ENCODE data around the gene GJC3.
"Not testable (repeated sequence)": the region's sequence is repeated elsewhere in the genome, so short reads cannot be mapped to it uniquely, and the experiment has no call there.

The GJC3 gene, protein sequence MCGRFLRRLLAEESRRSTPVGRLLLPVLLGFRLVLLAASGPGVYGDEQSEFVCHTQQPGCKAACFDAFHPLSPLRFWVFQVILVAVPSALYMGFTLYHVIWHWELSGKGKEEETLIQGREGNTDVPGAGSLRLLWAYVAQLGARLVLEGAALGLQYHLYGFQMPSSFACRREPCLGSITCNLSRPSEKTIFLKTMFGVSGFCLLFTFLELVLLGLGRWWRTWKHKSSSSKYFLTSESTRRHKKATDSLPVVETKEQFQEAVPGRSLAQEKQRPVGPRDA

DNA sequence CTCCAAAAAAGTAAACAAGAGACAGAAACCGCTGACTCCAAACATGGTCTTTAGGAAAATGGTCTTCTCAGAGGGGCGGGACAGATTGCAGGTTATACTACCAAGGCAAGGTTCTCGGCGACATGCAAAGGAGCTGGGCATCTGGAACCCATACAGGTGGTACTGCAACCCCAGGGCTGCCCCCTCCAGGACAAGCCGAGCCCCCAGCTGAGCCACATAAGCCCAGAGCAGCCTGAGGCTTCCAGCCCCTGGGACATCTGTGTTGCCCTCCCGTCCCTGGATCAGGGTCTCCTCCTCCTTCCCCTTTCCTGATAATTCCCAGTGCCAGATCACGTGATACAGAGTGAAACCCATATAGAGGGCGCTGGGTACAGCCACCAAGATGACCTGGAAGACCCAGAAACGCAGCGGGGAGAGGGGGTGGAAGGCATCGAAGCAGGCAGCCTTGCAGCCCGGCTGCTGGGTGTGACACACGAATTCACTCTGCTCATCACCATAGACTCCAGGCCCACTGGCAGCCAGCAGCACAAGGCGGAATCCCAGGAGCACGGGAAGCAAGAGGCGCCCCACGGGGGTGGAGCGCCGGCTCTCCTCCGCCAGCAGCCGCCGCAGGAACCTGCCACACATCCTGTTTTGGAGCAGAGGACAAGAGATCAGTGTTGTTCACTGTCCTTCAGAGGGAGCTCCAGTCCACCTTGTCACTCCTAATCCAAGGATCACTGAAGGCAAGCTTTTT, at the start of gene GJC3:
TSS of gene GJC3 (minus strand) at position 627 of the 736 bp plus-strand sequence. CDS start at position 627, 0 bp downstream.
- peak; percentile 36 for DNase-seq

DNA sequence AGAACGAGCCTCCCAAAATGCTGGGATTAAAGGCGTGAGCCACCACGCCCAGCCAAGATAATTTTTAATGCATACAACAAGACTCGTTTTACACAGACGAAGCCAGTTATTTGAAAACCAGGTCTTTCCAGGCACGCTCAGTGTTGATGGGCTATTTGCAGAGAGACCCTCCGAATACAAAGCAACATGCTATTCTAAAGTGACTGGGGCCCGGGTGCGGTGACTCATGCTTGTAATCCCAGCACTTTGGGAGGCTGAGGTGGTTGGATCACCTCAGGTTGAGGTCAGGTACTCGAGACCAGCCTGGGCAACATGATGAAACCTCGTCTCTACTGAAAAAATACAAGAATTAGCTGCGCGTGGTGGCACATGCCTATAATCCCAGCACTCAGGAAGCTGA, 47.2 kb upstream of the GJC3 start:
- DNase-seq, result no peak

DNA sequence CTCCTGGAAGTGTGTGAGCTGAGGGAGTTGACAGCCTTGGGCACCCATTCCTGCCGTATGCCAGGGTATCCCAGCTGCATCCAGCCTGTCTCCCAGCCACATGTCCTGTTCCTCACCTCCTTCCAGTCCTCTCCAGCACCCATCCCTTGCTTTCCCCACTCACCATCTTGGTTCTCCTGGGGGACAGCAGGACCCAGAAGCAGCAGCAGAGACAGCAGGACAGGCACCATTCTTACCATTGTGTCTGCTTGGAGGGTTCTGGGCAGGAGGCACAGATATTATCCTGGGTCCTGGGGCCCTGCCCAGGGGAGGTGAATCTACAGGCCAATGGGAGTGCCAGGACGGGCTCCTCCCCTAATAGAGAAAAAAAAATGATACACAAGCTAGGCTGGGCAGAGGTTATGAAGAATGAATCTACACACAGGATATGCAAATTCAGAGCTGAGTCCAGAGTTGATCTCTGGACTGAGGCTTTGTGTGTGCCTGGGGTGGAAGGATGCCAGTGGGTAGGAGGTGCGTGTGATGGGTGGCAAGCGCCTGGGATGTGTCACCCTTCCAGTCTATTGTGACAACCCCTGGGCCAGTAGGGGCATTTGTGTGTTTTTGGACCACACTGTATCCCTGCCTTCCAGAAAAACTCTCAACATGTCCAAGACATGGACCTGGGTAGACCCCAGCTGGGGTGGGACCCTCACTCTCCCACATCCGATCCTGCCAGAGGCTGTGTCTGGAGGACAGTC, 46.5 kb upstream of the GJC3 start, which contains the start of gene AZGP1:
TSS of gene AZGP1 (minus strand) at position 250 of the 740 bp plus-strand sequence. CDS start at position 239, 11 bp downstream.
- DNase-seq, result no peak

DNA sequence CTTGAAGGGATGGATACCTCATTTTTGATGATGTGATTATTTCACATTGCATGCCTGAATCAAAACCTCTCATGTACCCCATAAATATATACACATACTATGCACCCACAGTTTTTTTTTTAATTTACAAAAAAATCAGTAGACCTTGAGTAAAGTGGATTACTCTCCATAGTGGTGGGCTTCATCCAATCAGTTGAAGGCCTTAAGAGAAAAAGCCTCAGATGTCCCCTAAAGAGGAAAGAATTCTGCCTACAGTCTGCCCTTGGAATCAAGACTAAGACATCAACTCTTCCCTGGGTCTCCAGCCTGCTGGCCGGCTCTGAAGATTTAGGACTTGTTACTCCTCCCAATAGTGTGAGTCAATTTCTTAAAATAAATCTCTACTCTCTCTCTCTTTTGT, 45.3 kb upstream of the GJC3 start:
- no peak for DNase-seq

DNA sequence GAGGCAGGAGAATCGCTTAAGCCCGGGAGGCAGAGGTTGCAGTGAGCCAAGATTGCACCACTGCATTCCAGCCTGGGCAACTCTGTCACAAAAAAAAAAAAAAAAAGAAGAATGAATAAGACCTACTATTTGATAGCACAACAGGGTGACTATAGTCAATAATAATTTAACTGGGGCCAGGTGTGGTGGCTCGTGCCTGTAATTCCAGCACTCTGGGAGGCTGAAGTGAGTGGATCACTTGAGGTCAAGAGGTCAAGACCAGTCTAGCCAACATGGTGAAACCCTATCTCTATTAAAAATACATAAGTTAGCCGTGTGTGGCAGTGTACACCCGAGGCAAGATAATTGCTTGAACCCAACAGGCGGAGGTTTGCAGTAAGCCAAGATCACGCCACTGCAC, 44.4 kb upstream of the GJC3 start:
- DNase-seq, result not testable (repeated sequence)

DNA sequence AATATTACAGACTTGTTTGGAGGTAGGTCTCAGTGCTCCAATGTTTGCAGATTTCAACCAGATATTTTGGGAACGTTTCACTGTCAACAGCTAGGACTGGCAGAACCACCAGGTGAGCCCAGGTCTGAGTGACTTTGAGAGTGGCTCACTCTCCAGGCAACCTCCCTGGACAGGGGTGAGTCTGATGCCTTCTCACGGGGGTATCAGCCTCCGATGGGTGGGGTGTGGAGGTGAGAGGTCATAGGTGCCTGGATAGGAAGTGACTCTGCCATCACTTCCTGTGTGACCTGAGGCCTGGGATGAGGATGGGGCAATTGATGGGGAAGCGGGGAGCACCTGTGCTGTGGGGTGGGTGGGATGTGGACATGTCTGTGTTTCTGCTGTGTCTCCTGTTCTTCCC, 41.8 kb upstream of the GJC3 start:
- DNase-seq, result no peak

DNA sequence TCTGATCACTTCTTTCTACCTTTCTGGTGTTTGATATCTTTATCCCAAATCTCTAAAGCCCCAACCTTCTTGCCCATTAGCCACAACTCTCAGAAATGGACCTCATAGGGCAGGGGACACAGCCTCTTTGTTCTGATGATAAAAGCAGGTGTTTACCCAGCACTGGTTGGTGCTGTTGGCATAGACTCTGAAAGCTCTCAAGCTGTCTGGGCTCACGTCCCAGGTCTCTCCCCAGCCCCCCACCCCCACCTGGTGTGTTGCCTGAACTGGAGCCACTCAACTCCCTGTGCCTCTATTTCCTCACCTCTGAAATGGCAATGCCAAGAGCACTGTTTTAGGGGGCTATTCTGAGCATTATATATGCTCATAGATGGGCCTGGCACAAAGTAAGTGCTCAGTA, 40.4 kb upstream of the GJC3 start:
- DNase-seq, result not testable (repeated sequence)

DNA sequence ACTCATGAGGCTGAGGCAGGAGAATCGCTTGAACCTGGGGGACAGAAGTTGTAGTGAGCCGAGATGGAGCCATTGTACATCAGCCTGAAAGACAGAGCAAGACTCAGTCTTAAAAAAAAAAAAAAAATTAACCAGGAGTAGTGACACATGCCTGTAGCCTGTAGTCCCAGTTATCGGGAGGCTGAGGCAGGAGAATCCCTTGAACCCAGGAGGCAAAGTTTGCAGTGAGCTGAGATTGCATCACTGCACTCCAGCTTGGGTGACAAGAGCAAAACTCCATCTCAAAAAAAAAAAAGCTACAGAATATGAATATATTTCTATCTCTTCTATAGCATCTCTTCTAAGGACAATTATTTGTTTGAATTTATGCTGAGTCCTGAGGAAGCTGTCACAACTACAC, 39.9 kb upstream of the GJC3 start:
- no peak for DNase-seq

DNA sequence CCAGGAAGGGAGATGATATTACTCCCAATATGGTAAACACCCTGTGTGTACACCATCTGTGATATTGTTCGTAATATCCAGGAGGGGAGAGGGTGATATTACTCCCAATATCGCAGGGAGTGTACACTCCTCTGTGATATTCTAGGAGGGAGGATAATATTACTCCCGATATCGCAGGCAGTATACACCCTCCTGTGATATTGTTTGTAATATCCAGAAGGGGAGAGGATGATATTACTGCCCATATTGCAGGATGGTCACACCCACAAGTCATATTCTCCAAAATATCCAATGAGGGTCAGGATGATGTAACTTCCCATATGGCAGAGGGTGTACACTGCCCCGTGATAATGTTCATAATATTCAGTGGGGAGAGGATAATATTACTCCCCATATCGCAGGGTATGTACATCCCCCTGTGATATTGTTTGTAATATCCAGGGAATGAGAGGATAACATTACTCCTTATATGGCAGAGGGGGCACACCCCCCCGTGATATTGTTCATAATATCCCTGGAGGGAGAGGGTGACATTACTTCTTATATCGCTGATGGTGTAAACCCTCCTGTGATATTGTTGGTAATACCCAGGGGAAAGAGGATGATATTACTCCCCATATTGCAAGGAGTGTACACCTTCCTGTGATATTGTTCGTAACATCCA, 29.3 kb upstream of the GJC3 start:
- no peak for DNase-seq

DNA sequence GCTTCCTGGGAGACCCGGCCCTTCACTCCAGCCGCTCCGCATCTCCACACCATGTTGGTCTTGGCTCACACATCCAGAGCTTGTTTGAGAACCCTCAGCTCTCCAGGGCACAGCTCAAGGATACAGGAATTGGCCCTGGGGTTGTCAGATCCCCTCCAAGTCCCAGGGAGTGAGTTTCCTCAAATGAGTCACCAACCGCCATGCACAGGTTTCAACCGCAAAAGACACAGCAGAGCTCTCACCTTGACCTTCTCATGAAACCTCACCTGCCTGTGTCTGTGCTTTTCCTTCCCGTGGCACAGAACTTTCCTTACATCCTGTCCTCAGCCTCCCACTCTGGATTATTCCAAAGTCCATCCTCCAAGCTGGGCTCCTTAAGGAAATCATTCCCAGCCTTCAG, 25.8 kb upstream of the GJC3 start:
- no peak for DNase-seq

DNA sequence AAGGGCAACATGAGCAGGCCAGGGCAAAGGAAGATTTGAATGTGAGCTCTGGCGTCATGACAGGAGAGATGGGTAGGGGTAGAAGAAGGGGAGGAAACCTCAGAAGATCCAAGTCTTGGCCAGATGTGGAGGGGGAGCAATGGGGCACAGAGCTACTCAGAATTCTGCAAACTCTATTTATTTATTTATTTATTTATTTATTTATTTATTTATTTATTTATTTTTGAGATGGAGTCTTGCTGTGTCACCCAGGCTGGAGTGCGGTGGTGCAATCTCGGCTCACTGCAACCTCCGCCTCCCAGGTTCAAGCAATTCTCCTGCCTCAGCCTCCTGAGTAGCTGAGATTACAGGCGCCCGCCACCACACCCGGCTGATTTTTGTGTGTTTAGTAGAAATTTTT, 25.2 kb upstream of the GJC3 start:
- not testable (repeated sequence) for DNase-seq

DNA sequence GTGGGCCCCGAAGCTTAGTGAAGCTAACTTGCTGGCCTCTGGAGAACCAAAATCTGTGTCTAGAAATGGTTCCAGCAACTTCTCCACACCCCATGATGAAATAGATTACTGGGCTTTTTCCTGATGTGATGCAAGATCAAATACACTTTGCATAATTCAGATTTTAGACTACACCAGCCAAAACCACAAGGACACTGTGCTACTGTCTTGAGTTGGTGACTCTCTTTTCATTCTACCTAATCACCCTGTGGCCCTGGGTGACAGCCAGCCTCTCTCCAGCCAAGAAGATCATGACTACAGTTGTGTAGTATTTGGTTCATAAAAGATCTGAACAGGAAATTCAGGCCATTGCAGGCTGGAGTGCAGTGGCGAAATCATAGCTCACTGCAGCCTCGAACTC, 24.2 kb upstream of the GJC3 start:
- DNase-seq, result no peak

DNA sequence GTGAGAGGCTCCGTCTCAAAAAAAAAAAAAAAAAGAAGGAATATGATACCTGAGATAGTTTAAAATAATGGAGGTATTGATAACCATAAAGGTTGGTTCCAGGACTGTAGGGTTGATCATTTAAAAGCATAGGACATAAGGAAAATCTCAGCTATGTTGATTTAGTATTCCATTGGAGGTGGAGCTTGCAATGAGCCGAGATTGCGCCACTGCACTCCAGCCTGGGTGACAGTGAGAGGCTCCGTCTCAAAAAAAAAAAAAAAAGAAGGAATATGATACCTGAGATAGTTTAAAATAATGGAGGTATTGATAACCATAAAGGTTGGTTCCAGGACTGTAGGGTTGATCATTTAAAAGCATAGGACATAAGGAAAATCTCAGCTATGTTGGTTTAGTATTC, 23.2 kb upstream of the GJC3 start:
- not testable (repeated sequence) for DNase-seq

DNA sequence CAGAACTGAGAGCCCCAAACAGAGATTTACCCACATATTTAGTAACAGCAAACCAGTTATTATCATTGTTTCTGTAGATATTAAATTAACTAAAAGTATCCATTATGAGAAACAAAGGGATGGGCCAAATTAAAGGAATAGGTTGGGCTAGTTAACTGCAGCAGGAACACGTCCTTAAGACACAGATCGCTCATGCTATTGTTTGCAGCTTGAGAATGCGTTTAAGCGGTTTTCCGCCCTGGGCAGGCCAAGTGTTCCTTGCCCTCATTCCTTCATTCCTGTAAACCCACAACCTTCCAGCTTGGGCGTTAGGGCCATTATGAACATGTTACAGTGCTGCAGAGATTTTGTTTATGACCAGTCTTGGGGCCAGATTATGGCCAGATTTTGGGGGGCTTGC, 21.4 kb upstream of the GJC3 start:
- DNase-seq, result not testable (repeated sequence)

DNA sequence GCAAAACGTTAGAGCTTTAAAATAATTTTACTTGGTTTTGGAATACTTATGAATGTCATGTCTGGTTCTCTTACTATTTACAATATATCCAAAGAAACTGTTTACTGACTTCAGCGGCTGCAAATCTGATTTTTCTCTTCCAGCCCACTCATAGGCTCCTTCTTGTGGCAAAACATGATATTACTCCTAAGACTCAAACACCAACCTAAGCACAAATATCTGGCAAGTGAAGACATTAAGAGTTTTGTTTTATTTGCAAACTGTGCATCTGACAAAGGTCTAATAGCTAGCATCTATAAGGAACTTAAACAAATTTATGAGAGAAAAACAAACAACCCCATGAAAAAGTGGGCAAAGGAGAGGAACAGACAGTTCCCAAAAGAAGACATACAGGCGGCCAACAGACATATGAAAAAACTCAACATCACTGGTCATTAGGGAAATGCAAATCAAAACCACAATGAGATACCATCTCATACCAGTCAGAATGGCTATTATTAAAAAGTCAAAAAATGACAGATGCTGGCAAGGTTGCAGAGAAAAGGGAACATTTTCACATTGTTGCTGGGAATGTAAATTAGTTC, 20.3 kb upstream of the GJC3 start:
- no peak for DNase-seq

DNA sequence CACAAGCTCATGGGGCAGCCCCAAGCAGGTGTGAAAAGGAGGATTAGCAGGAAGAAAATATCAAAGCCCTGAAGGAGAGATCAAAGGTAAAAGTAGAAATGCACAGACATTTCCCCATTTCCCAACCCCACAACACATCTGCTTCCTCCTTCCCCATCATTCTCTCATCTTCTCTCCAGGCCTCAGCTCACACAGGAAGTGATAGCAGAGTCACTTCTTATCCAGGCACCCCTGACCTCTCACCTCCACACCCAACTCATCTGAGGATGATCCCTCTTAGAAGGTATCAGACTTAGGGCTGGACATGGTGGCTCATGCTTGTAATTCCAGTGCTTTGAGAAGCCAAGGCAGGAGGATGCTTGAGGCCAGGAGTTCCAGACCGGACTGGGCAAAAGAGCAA, 18.2 kb upstream of the GJC3 start:
- DNase-seq, result no peak

DNA sequence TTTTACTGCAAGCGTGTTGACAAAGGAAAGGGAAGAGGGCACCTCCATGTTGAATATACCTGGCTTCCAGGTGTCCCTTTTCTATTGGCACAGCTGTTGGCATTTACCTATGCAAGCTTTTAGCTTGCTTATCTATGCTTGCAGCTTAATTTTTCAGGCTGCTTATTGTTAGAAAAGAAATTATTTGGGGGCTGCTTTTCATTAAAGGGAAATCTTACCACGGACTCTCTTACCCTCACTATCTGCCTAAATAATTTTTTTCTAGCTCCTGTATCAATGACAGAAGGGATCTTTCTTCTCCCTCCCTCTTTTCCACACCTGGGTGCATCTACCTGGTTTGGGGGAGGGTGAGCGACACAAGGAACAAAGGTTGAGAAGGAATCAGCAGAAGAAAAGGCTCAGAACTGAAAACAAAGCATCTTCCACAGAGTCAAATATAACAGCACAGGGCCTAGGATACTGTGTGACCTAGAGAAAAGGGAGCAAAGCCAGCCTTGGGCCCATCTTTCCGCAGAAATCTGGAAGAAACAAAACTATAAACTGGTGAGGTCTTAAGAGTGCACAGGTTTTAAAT, 15.2 kb upstream of the GJC3 start:
- DNase-seq, result no peak

DNA sequence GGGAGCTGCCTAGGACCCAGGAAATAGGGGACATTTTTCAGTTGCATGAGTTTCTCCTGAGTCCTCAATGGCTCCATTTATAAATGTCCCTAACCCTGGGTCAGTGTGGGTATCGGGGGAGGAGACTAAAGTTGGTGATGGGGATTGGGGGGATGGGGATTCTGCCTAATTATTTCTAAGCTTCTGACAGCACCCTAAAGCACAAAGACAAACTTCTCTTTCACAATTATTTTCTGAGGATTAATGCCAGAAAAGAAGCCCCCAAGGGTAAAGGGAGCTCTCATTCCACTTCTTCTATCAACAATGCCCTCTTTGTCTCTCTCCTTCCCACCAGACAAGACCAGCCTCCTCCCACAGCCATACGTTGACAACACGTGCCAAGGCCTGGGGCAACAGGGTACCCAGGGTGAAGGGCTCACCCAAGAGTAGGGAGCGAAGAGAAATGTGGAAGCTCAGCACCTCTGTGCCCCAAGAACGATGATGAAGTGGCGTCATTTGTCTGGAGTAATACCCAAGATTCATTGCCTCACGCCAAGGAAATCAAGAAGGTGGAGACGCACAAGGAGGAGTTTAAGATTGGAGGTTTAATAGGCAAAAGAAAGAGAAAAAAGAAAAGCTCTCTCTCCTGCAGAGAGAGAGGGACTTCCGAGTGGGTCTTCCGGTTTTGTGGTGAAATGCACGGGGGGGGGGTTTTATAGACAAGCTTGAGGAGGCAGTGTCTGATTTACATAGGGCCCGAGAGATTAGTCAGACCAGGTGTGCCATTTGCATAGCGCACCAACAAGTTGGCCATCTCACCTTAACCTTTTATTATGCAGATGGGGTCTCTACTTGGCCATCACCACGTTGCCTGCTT, 14.4 kb upstream of the GJC3 start:
- DNase-seq, result no peak

DNA sequence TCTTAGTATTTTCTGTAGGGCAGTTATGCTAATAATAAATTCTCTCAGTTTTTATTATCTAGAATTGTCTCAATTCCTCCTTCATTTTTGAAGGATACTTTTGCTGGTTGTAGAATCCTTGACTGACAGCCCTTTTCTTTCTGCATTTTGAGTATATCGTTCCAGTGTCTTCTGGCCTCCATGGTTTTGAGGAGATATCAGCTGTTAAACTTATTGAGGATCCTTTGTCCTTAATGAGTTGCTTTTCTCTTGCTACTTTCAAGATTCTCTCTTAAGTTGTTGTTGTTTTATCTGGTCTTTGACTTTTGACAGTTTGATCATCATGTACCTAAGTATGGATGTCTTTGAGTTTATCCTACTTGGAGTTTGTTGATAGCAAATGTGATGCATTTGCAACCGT, 8.9 kb upstream of the GJC3 start:
- no peak for DNase-seq

DNA sequence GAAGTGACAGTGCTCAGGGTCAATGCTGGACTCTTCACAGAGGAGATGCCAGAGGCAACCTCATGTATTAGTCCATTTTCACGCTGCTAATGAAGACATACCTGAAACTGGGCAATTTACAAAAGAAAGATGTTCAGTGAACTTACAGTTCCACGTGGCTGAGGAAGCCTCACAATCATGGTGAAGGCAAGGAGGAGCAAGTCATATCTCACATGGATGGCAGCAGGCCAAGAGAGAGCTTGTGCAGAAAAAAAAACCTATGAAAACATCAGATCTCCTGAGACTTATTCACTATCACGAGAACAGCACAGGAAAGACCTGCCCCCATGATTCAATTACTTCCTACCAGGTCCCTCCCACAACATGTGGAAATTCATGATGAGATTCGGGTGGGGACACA, 5.6 kb upstream of the GJC3 start:
- not testable (repeated sequence) for DNase-seq

DNA sequence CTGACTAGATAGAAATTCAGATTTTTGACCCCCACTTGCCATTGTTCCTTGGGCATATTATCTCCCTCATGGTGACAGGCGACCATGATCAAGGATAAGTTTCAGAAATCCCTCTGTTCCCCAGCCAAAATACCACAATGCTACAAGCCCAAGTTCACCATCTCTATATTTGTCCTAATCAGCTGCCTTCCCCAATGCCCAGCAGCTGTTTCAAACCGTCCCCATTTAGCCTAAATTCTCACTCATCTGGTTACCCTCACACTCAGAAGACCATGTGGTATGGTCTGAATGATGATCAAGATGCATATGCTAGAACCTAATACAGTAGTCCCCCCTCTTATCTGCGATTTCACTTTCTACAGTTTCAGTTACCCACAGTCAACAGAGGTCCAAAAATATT, 956 bp upstream of the GJC3 start:
- no peak for DNase-seq

DNA sequence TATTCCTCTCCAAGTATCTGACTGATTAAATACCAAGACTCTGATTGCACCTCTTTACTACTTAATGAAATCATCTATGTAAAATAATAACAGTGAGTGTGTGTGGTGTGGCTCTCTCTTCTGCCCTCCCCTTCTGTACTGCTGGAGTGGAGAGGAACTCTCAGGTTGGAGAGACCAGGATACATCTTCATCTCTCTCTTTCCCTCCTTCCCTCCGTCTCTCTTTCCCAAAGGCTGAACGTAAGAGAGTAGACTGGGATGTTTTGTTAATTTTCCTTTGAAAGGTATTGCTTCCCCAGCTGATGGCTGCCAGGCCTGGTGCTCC, 272 bp upstream of the GJC3 start:
- no peak for DNase-seq

Data from stimulated activated CD4-positive, alpha-beta T cell treated with anti-CD3 and anti-CD28 coated beads, Interleukin-4, amount 100 ng/mL, for 1 hour (primary cell).